VCaP (cell line): ENCODE data around the gene CLSTN2.

Experiments
- H3K27ac ChIP-seq: fragments of 450-650 bp; 2 replicates; pipeline ENCODE4 v1.5.1; 2017
- CTCF ChIP-seq: fragments of 450-650 bp; conservative IDR thresholded peaks from 2 replicates; pipeline ENCODE4 v1.5.1; 2017; ENCODE audit warnings: mild to moderate bottlenecking, moderate library complexity

Gene CLSTN2

GRCh38 chr3:140298043-140298442 is 363.1 kb downstream of the CLSTN2 start:
- no peak for TF ChIP-seq CTCF
- no peak overlapping the region for H3K27ac ChIP-seq

- no peak for TF ChIP-seq CTCF
- no peak overlapping the region for H3K27ac ChIP-seq
These were observed 363.6 kb downstream of the CLSTN2 start for GRCh38 chr3:140298569-140299070.

GRCh38 chr3:140303875-140304274 is 368.9 kb downstream of the CLSTN2 start:
- no peak overlapping the region for H3K27ac ChIP-seq
- no peak for TF ChIP-seq CTCF

- TF ChIP-seq CTCF = no peak
- no peak overlapping the region for H3K27ac ChIP-seq
These were observed 373.6 kb downstream of the CLSTN2 start for GRCh38 chr3:140308535-140308934.

- TF ChIP-seq CTCF = no peak
- no peak overlapping the region for H3K27ac ChIP-seq
These were observed 376.4 kb downstream of the CLSTN2 start for GRCh38 chr3:140311428-140311827.

- no peak overlapping the region for H3K27ac ChIP-seq
These were observed 381.0 kb downstream of the CLSTN2 start for GRCh38 chr3:140315955-140316354.

GRCh38 chr3:140316466-140316865 is 381.5 kb downstream of the CLSTN2 start:
- no peak for TF ChIP-seq CTCF
- no peak overlapping the region for H3K27ac ChIP-seq

More at GRCh38 chr3:140315955-140316354, 381.0 kb downstream of the CLSTN2 start:
- TF ChIP-seq CTCF = no peak
